GM12875 (cell line): ENCODE measurements around the gene TIMM50.
A peak's percentile ranks its signal among the peaks of the same experiment; 100 is the strongest.

Source experiments
- H3K4me3 ChIP-seq: one replicate; pipeline ENCODE4 v1.5.1; 2011; ENCODE audit warnings: low read depth, low read length, control low read depth
- TF ChIP-seq, protein P1 (sequence below): IDR thresholded peaks from 2 replicates; pipeline ENCODE4 v1.5.1; 2011; ENCODE audit warnings: low read depth, mild to moderate bottlenecking, control low read depth, inconsistent platforms, low read length, moderate library complexity, borderline replicate concordance; ENCODE audit not compliant: insufficient read depth

The TIMM50 gene

DNA sequence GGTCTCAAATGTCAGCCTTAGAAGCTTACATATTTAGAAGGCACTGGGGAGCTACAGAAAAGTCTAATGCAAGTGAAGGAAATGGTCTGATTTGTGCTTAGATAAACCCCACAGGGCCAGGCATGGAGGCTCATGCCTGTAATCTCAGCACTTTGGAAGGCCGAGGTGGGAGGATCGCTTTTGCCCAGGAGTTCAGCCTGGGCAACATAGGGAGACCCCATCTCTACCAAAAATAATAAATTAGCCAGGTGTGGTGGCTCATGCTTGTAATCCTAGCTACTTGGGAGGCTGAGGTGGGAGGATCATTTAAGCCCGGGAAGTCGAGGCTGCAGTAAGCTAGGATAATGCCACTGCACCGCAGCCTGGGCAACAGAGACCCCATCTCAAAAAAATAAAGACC is 15.4 kb downstream of the TIMM50 start:
- TF ChIP-seq, protein P1, sequence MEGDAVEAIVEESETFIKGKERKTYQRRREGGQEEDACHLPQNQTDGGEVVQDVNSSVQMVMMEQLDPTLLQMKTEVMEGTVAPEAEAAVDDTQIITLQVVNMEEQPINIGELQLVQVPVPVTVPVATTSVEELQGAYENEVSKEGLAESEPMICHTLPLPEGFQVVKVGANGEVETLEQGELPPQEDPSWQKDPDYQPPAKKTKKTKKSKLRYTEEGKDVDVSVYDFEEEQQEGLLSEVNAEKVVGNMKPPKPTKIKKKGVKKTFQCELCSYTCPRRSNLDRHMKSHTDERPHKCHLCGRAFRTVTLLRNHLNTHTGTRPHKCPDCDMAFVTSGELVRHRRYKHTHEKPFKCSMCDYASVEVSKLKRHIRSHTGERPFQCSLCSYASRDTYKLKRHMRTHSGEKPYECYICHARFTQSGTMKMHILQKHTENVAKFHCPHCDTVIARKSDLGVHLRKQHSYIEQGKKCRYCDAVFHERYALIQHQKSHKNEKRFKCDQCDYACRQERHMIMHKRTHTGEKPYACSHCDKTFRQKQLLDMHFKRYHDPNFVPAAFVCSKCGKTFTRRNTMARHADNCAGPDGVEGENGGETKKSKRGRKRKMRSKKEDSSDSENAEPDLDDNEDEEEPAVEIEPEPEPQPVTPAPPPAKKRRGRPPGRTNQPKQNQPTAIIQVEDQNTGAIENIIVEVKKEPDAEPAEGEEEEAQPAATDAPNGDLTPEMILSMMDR, result no peak
- no peak overlapping the region for H3K4me3 ChIP-seq

DNA sequence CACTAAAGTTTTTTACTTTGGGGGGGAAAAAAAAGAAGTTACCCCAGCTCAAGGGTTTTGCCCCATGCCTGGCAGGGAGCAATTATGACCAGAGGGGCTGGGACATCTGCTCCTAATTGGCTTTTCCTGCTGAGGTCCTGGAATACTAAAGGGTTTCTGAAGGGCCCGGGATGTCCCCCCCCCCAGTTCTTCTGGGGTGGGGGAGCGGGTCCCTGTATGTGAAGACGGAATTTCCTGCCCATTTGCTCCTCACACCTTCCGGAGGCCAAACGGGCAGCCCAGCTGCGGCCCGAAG is 17.0 kb downstream of the TIMM50 start:
- H3K4me3 ChIP-seq, result peak overlapping the region; percentile 12
- TF ChIP-seq, protein P1, result no peak

DNA sequence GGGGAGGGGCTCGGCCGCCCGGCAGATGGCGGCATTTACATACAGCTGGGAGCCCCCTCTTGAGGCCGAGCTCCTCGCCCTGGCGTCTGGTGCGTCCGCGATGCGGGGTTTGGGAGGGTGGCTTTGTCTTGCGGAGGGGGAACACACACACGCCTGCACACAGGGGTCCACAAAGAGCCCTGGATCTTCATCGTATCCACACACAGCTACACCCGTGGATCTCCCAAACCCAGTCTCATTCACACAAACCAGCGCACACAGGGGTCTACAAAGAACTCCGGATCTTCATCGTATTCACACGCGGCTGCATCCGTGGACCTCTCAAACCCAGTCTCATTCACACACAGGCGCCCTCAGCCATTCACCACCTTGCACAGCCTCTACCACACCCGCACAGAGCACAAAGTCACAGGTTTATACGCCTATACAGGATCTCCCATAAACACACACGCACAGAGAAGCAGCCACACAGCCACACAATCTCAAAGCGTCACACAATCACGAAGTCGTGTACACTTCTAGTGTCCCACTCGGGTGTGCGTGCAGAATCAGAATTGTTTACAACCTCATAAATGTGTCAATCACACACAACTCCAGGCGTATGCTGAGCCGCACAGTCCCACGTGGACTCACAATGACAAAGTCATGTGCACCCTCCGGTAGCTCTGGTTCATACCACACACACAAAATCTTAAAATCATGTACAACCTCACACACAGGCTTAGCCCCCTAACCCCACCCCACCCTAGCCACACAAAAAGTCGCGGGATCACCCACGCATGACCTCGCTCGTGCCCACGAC is 17.6 kb downstream of the TIMM50 start:
- TF ChIP-seq, protein P1, result no peak
- peak overlapping the region; percentile 12 for H3K4me3 ChIP-seq

DNA sequence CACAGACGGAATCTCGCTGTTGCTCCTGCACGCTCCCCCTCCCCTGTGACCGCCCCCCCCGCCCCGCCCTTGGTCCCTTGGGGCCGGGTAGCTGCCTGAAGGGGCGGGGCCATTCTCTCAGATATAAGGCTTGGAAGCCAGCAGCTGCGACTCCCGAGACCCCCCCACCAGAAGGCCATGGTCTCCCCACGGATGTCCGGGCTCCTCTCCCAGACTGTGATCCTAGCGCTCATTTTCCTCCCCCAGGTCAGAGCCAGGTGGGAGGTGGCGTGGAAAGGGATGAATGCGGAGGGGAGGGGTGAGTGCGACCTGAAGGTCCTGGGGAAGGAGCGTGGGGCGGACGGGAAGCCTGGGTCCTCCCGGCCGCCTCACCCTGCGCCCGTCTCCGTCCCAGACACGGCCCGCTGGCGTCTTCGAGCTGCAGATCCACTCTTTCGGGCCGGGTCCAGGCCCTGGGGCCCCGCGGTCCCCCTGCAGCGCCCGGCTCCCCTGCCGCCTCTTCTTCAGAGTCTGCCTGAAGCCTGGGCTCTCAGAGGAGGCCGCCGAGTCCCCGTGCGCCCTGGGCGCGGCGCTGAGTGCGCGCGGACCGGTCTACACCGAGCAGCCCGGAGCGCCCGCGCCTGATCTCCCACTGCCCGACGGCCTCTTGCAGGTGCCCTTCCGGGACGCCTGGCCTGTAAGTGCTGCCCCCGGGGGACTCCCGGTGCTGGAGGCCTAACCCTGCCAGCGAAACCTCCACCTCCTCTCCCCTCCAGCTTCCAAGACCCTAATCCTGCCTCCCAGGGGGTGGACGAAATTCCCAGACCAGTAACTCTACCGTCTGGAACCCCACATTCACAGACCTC is 18.4 kb downstream of the TIMM50 start, which contains the start of gene DLL3:
Gene DLL3, plus strand, starts transcription at position 150 of the 845 bp plus-strand sequence. Its CDS starts 28 bp downstream, at position 178.
- H3K4me3 ChIP-seq, result peak within 1 kb of the TSS; percentile 12
- TF ChIP-seq, protein P1, result no peak

DNA sequence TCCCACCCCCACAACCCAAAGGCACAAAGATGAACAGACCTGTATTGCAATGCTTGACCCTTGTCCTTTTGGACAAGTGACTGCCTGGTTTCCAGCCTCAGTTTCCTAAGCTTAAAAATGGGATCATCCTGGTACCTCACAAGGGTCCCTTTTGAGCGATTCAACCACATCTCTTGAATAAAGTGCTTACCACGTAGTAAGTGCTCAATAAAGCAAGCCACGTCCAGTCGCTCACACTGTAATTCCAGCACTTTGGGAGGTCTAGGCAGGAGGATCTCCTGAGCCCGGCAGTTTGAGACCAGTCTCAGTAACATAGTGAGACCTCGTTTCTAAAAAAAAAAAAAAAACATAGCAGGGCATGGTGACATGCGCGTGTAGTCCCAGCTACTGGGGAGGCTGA is 19.3 kb downstream of the TIMM50 start:
- no peak overlapping the region for H3K4me3 ChIP-seq
- TF ChIP-seq, protein P1, result no peak

DNA sequence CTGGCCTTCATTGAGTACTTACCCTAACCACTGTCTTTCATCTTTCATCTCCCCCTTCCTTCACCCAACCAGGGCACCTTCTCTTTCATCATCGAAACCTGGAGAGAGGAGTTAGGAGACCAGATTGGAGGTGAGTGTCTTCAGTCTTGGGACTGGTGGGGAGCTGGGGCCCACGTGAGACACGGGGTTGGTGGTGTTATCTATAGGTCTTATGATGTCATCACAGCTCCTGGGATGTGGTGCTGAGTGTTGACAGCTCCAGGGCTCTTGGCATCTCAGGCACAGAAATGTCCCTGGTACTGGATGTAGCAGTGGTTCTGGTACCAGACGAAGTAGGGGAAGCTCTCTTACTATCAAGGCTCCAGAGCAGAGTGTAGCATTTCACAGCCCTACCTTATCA is 19.9 kb downstream of the TIMM50 start:
- TF ChIP-seq, protein P1, result no peak
- H3K4me3 ChIP-seq, result no peak overlapping the region
